ENCODE data around the gene LAMP5.

DNA sequence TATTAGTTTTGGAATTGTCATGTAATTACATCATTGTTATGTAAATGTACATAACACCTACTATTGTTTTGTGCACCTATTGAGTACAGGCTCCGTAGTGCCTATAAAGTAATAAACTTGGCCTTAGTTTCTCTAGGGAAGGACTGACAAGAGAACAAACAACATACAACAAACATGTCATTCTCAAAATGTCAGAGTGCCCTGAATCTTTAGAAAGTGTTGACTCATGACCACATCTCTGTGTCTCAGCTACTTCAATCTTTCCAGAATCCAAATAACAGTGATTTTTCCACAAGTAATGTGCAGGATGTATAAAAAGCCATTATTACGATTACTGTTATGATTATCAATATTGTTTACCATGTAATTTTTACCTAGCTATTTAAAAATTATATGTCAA, 17.2 kb downstream of the LAMP5 start:
- TF ChIP-seq, protein P1, sequence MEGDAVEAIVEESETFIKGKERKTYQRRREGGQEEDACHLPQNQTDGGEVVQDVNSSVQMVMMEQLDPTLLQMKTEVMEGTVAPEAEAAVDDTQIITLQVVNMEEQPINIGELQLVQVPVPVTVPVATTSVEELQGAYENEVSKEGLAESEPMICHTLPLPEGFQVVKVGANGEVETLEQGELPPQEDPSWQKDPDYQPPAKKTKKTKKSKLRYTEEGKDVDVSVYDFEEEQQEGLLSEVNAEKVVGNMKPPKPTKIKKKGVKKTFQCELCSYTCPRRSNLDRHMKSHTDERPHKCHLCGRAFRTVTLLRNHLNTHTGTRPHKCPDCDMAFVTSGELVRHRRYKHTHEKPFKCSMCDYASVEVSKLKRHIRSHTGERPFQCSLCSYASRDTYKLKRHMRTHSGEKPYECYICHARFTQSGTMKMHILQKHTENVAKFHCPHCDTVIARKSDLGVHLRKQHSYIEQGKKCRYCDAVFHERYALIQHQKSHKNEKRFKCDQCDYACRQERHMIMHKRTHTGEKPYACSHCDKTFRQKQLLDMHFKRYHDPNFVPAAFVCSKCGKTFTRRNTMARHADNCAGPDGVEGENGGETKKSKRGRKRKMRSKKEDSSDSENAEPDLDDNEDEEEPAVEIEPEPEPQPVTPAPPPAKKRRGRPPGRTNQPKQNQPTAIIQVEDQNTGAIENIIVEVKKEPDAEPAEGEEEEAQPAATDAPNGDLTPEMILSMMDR (IDR thresholded peaks at IDR 0.05): no peak
- no peak for TF ChIP-seq POLR2AphosphoS5 (IDR thresholded peaks at IDR 0.05)

All from suprapubic skin (tissue), 3 donors.